Motor neuron (in vitro differentiated cells): ENCODE measurements around the gene FFAR3. TPM values are rescaled to one million over a fixed set of nuclear protein-coding genes. Genes with fewer than 3 reads are reported as not detected.
A peak's percentile ranks its signal among the peaks of the same experiment; 100 is the strongest.

Experiments used
- ATAC-seq, 8 experiments: fragments of 200-7000 bp; cut with Tn5 transposase; replicated peaks in 6 of 8; 2 replicates each; pipeline ENCODE4 v1.8.0; 2021; ENCODE audit warnings: mild to moderate bottlenecking in 8 of 8, moderate library complexity in 8 of 8
- H3K27ac ChIP-seq, 2 donors: fragments of 250-450 bp; sonication (Bioruptor Pico); 2 replicates each; pipeline ENCODE4 v1.9.0; 2021; ENCODE audit warnings: antibody characterized with exemption in 2 of 2, mild to moderate bottlenecking in 2 of 2, moderate library complexity in 1 of 2
- H3K4me1 ChIP-seq, 2 donors: fragments of 250-450 bp; sonication (Bioruptor Pico); replicated peaks in 1 of 2; 2 replicates each; pipeline ENCODE4 v1.6.1; 2021; ENCODE audit warnings: antibody characterized with exemption in 2 of 2, mild to moderate bottlenecking in 2 of 2, moderate library complexity in 1 of 2
- H3K4me3 ChIP-seq, 5 donors: fragments of 250-450 bp; sonication (Bioruptor Pico); 2 replicates each; pipeline ENCODE4 v1.9.0; 2021; ENCODE audit warnings: antibody characterized with exemption in 5 of 5, mild to moderate bottlenecking in 5 of 5, moderate library complexity in 4 of 5
- WGBS, 10 experiments: fragments of 450-650 bp; shearing (Covaris generic); methylation state at CpG; one replicate each; pipeline ENCODE4 v1.0.0; 2022; 5-methylcytosine and 5-hydroxymethylcytosine counted together
- in situ Hi-C, 9 experiments: fragments of 400-800 bp; cut with MboI; loops; one replicate each; pipeline ENCODE4 v1.15.0; 2021; ENCODE audit warnings: low sequenced_read_pairs in 9 of 9, low pct_unique_long_range_greater_than_20kb in 2 of 9; ENCODE audit not compliant: unreplicated experiment in 9 of 9
- total RNA-seq, 8 experiments: library from RNA; unstranded; fragments of 300-600 nt; gene quantifications; 2 replicates each; pipeline versions ENCODE4 v1.2.3 to v1.2.4, GENCODE V29; 2022

FFAR3 gene
- total RNA-seq, 8 experiments from 2014 or later = 0.31 to 0.52 TPM; not detected in 6

DNA sequence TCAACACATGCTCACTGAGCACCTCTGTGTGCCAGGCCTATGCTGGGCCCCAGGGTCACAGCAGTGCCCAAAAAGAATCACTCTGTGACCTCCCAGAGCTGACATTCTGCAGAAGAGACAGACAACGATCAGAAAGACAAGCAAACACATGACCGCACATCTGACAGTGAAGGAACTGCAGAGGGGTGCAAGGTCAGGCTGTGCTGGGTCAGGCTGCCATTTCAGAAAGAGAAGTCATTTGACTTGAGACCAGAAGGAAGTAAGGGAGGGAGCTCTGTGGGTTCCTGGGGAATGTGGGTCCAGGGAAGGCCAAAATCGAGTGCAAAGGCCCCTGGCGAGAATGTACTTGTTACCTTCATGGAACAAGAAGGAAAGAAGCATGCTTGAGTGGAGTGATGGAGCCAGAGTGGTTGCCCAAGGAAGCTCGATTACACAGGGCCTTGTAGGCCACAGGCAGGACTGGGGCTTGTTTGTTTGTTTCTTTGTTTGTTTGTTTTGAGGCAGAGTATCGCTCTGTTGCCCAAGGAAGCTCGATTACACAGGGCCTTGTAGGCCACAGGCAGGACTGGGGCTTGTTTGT, 40.7 kb upstream of the FFAR3 start:
- in situ Hi-C loops = no loop called here
- H3K27ac ChIP-seq = no peak overlapping the region
- 40 to 100% (median 78%) methylated on average over 2 to 7 of the region's 7 CpGs; no CpG with 5 or more reads in 1 of the 10 experiments for WGBS, 10 experiments
- no peak overlapping the region for H3K4me3 ChIP-seq
- ATAC-seq = no peak
- peaks cover 19 to 25% of the 10 kb centered on the region in 2 donors for H3K4me1 ChIP-seq

GRCh38 chr19:35318679-35319448, 39.4 kb upstream of the FFAR3 start:
- H3K4me3 ChIP-seq = no peak overlapping the region
- ATAC-seq = peak; percentile 60 to 97 (median 75)
- WGBS, 10 experiments = 20 to 100% (median 56%) methylated on average over 1 to 9 of the region's 16 CpGs; no CpG with 5 or more reads in 4 of the 10 experiments
- peaks cover 19 to 25% of the 10 kb centered on the region in 2 donors for H3K4me1 ChIP-seq
- H3K27ac ChIP-seq = peak overlapping the region in 1 of 2 donors; percentile 11
- in situ Hi-C loops = no loop called here

GRCh38 chr19:35320065-35320713, 38.1 kb upstream of the FFAR3 start:
- Histone ChIP-seq H3K27ac (peak overlapping the region in 1 of 2 donors; percentile 7), H3K4me3 (no peak overlapping the region), H3K4me1 (peaks cover 19 to 25% of the 10 kb centered on the region in 2 donors)
- peak in 5 of 8 experiments; percentile 77 to 90 (median 86) for ATAC-seq
- in situ Hi-C loops = no loop called here
- WGBS, 10 experiments = 57 to 86% (median 71%) methylated on average over 2 to 9 of the region's 12 CpGs; no CpG with 5 or more reads in 1 of the 10 experiments

- no peak overlapping the region for H3K27ac ChIP-seq
- H3K4me1 ChIP-seq = peaks cover 17 to 22% of the 10 kb centered on the region in 2 donors
- 55 to 100% (median 95%) methylated on average over 1 to 2 of the region's 2 CpGs; no CpG with 5 or more reads in 2 of the 10 experiments for WGBS, 10 experiments
- no peak overlapping the region for H3K4me3 ChIP-seq
- ATAC-seq = no peak
- in situ Hi-C loops = no loop called here
Measured at GRCh38 chr19:35321291-35321690, 37.0 kb upstream of the FFAR3 start.

- no peak overlapping the region for H3K4me3 ChIP-seq
- no peak overlapping the region for H3K27ac ChIP-seq
- peaks cover 17 to 20% of the 10 kb centered on the region in 2 donors for H3K4me1 ChIP-seq
- in situ Hi-C loops = no loop called here
- WGBS, 10 experiments = 78 to 100% (median 93%) methylated on average over 2 to 9 of the region's 9 CpGs; no CpG with 5 or more reads in 3 of the 10 experiments
- no peak for ATAC-seq
Measured at GRCh38 chr19:35322014-35322413, 36.2 kb upstream of the FFAR3 start.

DNA sequence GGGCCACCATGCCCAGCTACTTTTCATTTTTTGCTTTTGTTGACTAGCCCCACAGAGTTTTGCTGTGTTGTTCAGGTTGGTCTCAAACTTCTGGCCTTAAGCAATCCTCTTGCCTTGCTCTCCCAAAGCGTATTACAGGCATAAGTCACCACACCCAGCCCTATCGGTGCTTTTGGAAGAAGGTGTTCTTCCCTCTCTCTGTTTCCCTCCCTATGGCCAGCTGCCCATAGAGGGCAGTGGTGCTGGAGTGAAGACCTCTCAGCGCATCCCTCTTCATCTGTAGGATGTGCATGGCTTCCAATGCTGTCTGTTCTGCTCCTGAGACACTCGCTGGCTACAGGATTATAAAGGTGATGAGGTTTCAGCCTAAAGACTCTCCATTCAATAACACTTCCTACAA, 30.6 kb upstream of the FFAR3 start:
- in situ Hi-C loops = no loop called here
- WGBS, 10 experiments = 40 to 95% (median 85%) methylated on average over 1 to 4 of the region's 4 CpGs; no CpG with 5 or more reads in 4 of the 10 experiments
- Histone ChIP-seq H3K4me3 (no peak overlapping the region), H3K27ac (no peak overlapping the region), H3K4me1 (no peaks in the 10 kb centered on the region)
- peak in 1 of 8 experiments; percentile 42 for ATAC-seq

DNA sequence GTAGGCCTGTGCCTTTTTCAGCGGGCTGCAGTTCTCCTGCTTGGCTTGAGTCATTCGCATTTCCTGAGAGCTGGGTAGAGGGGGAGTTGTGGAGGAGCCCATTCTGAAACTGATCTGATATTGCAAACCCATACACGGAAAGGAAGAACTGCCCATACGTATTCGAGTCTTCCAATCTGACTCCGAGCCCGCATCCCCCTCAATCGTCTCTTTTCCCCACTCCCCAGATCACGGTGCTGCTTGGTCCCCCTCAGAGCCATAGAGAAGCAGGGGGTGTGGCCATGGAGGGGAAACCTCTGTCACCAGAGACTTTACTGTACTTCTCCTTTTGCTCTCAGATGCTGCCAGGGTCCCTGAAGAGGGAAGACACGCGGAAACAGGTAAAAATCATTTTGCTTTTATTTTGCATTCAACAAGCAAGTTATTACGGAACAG, 29.4 kb upstream of the FFAR3 start, which contains the start of gene CD22:
Gene CD22 (plus strand): TSS at position 337 of the 435 bp plus-strand sequence. CDS start 2,854 bp downstream, outside the sequence.
- Histone ChIP-seq H3K27ac (no peak within 1 kb of the TSS), H3K4me3 (no peak within 1 kb of the TSS), H3K4me1 (no peaks in the 10 kb centered on the region)
- no peak for ATAC-seq
- whole genome bisulfite sequencing, 10 experiments = 61 to 100% (median 80%) methylated on average over 1 to 12 of the region's 12 CpGs; no CpG with 5 or more reads in 2 of the 10 experiments
- in situ Hi-C loops = no loop called here

DNA sequence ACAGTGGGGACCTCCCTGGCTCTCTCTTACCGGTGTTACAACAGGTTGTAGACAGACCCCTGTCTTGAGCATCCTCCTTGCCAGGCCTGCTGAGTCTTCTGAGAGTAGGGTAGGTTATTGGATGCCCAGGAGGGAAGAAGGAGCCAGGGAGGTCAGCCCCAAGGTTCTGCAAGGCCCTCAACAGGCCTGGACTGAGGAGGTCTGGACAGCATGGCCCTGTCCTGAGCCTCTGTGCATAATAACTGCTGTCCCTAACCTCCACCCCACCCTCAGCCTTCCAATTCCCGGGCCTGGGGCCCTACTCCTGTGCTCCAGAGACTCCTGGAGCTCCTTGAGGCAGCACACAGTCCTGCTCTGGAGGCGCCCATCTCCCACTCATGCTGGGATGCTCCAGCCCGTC, 28.9 kb upstream of the FFAR3 start:
- no peak overlapping the region for H3K4me3 ChIP-seq
- WGBS, 10 experiments = 30 to 93% (median 54%) methylated on average over 1 to 2 of the region's 4 CpGs; no CpG with 5 or more reads in 6 of the 10 experiments
- no peak overlapping the region for H3K27ac ChIP-seq
- no peak for ATAC-seq
- H3K4me1 ChIP-seq = no peaks in the 10 kb centered on the region
- in situ Hi-C loops = no loop called here

- in situ Hi-C loops = no loop called here
- Histone ChIP-seq H3K27ac (no peak overlapping the region), H3K4me1 (no peaks in the 10 kb centered on the region), H3K4me3 (no peak overlapping the region)
- ATAC-seq = no peak
- 0 to 68% (median 48%) methylated on average over 1 to 5 of the region's 7 CpGs; no CpG with 5 or more reads in 3 of the 10 experiments for WGBS, 10 experiments
Measured at GRCh38 chr19:35330475-35330874, 27.8 kb upstream of the FFAR3 start.

DNA sequence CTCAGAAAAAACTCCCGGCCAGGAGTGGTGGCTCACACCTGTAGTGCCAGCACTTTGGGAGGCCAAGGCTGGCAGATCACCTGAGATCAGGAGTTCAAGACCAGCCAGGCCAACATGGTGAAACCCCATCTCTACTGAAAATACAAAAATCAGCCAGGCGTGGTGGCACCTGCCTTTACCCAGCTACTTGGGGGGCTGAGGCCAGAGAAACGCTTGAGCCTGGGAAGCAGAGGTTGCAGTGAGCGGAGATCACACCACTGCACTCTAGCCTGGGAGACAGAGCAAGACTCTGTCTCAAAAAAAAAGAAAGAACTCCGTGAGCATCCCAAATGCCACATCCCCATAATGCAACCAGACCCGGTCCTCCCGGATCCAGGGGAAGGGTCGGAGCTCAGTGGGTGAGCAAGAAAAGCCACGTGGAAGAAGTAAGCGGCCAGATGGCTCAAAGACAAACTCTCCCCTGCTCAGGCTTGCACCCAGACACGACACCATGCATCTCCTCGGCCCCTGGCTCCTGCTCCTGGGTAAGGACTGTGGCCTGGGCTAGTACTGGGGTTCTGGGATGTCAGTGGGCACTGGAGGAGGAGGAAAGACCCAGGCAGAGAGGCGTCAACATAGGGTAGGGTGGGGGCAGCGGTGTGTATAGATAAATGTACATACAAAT, 26.6 kb upstream of the FFAR3 start:
- WGBS, 10 experiments = 17 to 100% (median 79%) methylated on average over 1 to 9 of the region's 14 CpGs; no CpG with 5 or more reads in 2 of the 10 experiments
- H3K4me1 ChIP-seq = no peaks in the 10 kb centered on the region
- H3K4me3 ChIP-seq = no peak overlapping the region
- in situ Hi-C loops = no loop called here
- H3K27ac ChIP-seq = no peak overlapping the region
- no peak for ATAC-seq

DNA sequence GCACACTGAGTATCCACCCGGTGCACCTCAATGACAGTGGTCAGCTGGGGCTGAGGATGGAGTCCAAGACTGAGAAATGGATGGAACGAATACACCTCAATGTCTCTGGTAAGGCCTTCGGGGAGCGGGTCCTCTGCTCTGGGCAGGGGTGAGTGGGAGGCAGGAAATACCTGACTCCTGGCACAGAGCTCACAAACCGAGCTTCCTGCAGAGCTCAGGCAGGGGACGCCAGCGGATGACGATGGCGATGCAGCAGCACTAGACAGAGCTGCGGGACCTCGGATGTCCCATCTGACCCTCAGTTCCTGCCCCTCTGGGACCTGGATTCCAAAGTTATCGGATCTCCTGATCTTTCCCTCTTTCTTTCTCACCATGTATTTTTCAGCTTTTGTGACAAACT, 25.4 kb upstream of the FFAR3 start:
- ATAC-seq = no peak
- WGBS, 10 experiments = 60 to 86% (median 75%) methylated on average over 1 to 9 of the region's 12 CpGs; no CpG with 5 or more reads in 5 of the 10 experiments
- Histone ChIP-seq H3K4me3 (no peak overlapping the region), H3K4me1 (no peaks in the 10 kb centered on the region), H3K27ac (no peak overlapping the region)
- in situ Hi-C loops = no loop called here

- H3K4me1 ChIP-seq = no peaks in the 10 kb centered on the region
- no peak overlapping the region for H3K4me3 ChIP-seq
- in situ Hi-C loops = no loop called here
- 54 to 100% (median 76%) methylated on average over 1 to 9 of the region's 10 CpGs; no CpG with 5 or more reads in 1 of the 10 experiments for WGBS, 10 experiments
- no peak for ATAC-seq
- no peak overlapping the region for H3K27ac ChIP-seq
Measured at GRCh38 chr19:35334144-35334753, 24.0 kb upstream of the FFAR3 start.
